Dermis microvascular lymphatic vessel endothelial cell (primary cell): ENCODE measurements around the gene ITIH4. TPM values are rescaled to one million over a fixed set of nuclear protein-coding genes. Genes with fewer than 3 reads are reported as not detected.

Source experiments
- DNase-seq, 2 donors: peaks; one replicate each; pipeline versions ENCODE4 v3.0.0 to v3.0.0-alpha.2; 2010; ENCODE audit warnings: low read depth in 2 of 2
- total RNA-seq: library from RNA; depleted of rRNA; stranded (reverse); fragments of >200 nt; gene quantifications from 2 replicates; pipeline ENCODE4 v1.2.1, GENCODE V29; 2014

ITIH4 gene
- total RNA-seq, 1 donor from 2014 or later, result 0.39 TPM

GRCh38 chr3:52848617-52849016, 18.1 kb upstream of the ITIH4 start:
- no peak for DNase-seq

- no peak for DNase-seq
Observed at GRCh38 chr3:52847726-52848125, 17.3 kb upstream of the ITIH4 start.

- no peak for DNase-seq
Observed at GRCh38 chr3:52847241-52847640, 16.8 kb upstream of the ITIH4 start.

GRCh38 chr3:52846432-52846965, 16.0 kb upstream of the ITIH4 start:
- DNase-seq, result peak in 1 of 2 donors; percentile 49

- DNase-seq, result no peak
Observed at GRCh38 chr3:52845691-52846431, 15.4 kb upstream of the ITIH4 start.

GRCh38 chr3:52845157-52845556, 14.7 kb upstream of the ITIH4 start:
- DNase-seq, result peak; percentile 55 to 76

GRCh38 chr3:52844290-52844975, 14.0 kb upstream of the ITIH4 start:
- DNase-seq, result no peak

GRCh38 chr3:52843881-52844280, 13.4 kb upstream of the ITIH4 start:
- no peak for DNase-seq

- DNase-seq, result no peak
Observed at GRCh38 chr3:52843108-52843865, 12.8 kb upstream of the ITIH4 start.

- no peak for DNase-seq
Observed at GRCh38 chr3:52842424-52842823, 12.0 kb upstream of the ITIH4 start.

GRCh38 chr3:52841981-52842340, 11.5 kb upstream of the ITIH4 start:
- DNase-seq, result no peak

- no peak for DNase-seq
Observed at GRCh38 chr3:52841211-52841980, 10.9 kb upstream of the ITIH4 start.

- DNase-seq, result no peak
Observed at GRCh38 chr3:52839892-52840545, 9.5 kb upstream of the ITIH4 start.

- DNase-seq, result no peak
Observed at GRCh38 chr3:52839268-52839575, 8.8 kb upstream of the ITIH4 start.

GRCh38 chr3:52838561-52839267, 8.2 kb upstream of the ITIH4 start:
- no peak for DNase-seq

GRCh38 chr3:52836986-52837385, 6.5 kb upstream of the ITIH4 start:
- DNase-seq, result no peak

GRCh38 chr3:52836471-52836845, 6.0 kb upstream of the ITIH4 start:
- DNase-seq, result no peak

GRCh38 chr3:52835766-52836470, 5.4 kb upstream of the ITIH4 start:
- no peak for DNase-seq

- DNase-seq, result no peak
Observed at GRCh38 chr3:52834871-52835501, 4.5 kb upstream of the ITIH4 start, which contains the start of gene MUSTN1. TSS of gene MUSTN1 (minus strand) at chr3:52835019. CDS start at chr3:52834948, 71 bp downstream.
